Measurements from ENCODE around the gene KBTBD2.
A peak's percentile ranks its signal among the peaks of the same experiment; 100 is the strongest.
"Not testable (repeated sequence)": the region's sequence is repeated elsewhere in the genome, so short reads cannot be mapped to it uniquely, and the experiment has no call there.

The KBTBD2 gene

DNA sequence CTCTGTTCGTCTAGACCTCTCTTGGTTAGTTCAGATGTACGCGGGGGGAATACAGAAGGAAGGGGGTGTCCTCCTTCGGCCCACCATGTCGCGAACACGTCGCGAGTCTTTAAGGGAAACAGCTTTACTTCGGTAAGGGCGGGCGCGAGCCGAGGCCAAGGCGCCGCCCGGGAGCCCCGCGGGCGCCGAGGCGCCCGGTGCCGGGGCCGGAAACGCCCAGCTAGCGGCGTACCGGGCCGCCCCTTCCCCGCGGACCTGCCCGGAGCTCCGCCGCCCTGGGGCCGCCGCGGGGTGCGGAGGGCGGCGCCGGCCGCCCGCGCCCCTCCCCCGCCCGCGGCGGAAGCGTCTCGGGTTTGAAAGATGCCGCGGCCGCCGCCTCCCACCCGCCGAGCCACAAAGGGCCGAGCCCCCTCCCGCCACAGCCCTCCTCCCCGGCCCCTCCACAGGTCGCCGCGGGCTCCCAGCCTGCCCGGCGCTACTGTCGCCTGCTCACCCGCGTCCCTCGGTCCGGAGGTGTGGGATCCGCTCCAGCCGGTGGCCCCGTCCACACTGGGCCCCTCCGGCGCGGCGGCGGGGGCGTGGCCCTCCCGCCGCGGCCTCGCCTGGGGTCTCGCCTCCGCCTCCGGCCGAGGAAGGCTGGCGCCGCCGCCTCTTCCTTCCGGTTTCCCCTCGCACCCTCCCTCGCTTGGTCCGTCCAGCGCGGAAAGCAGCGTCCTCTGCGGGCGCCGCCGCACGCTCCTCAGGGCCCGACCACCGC is at the start of gene KBTBD2:
TSS of gene KBTBD2 (minus strand) at position 718 of the 757 bp plus-strand sequence. CDS start 12,156 bp downstream, outside the sequence.
- Histone ChIP-seq H3K4me1 (ENCODE audit: insufficient read depth, low read length) (peaks cover 18% of the 10 kb centered on the region; the same call in 1 of the 2 replicates), H3K9ac (ENCODE audit: low read depth, low read length) (peak within 1 kb of the TSS; percentile 99), H3K27me3 (ENCODE audit: insufficient read depth, low read length) (peaks cover 5% of the 10 kb centered on the region), H3K9me3 (ENCODE audit: insufficient read depth, low read depth, low read length) (no peaks in the 10 kb centered on the region), H3K36me3 (ENCODE audit: insufficient read depth, low read depth, low read length) (no peaks in the 10 kb centered on the region), H3K27ac (ENCODE audit: low read length) (peak within 1 kb of the TSS; percentile 92), H3K4me3 (ENCODE audit: low read length) (peak within 1 kb of the TSS; percentile 96)

DNA sequence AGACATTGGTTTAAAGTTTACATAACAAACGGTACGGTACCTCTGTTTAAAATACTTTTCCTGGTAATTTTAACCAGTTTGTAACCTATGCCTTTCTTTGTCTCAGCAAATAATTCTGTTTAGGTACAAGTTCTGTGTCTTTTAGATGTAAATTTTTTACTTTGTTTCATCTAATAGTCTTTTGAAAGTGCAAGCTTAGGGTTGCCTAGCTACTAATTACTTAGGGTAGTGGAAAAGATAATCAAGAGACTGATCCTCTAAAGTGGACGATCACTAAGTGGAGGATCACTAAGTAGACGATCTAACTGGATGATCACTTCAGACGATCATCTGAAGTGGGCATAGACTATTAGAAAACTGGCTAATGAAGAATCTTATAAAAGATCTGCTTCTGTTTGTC is 49.6 kb upstream of the KBTBD2 start:
- Histone ChIP-seq H3K9ac (ENCODE audit: low read depth, low read length) (no peak overlapping the region), H3K4me3 (ENCODE audit: low read length) (peak overlapping the region; percentile 66)

DNA sequence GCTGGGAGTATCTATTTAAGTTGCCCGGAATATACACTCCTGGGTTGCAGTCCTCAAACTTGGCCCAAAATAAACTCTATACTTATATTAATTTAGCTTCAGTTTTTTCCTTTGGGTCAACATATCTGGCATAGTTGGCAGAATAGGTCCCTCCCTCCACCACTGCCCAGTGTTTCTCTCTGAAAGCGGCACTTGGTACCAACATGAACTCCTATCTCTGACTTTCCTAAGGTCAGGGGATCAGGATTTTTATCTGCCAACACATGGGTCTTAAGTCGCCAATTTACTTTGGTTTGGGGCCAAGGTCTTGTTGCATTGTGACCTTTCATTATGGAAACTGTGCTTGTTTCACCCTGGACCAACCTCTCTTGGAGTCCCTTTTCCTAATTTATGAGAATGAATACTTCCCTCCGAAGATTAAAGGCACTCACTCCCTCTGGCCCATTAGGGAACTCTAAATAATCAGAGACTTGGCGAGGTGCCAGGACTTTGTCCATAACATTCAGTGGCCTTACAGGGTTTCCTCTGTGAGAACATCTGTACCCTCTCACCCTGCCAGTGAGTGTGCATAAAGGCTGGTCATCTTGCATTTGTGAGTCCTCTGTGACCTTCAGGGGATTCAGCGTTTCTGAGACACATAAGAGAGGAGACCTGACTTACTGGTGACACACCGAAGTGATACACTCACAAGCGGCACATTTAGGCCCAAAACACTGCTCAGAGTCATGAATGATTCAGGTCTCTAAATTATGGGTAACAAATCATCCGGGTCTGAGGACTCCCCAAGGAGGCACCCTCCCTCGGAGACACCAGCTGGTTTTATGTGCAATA is 46.0 kb upstream of the KBTBD2 start:
- no peaks in the 10 kb centered on the region for H3K9me3 ChIP-seq (ENCODE audit: insufficient read depth, low read depth, low read length)
- H3K27me3 ChIP-seq (ENCODE audit: insufficient read depth, low read length) = peaks cover 88% of the 10 kb centered on the region
- no peak overlapping the region for H3K27ac ChIP-seq (ENCODE audit: low read length)
- H3K36me3 ChIP-seq (ENCODE audit: insufficient read depth, low read depth, low read length) = no peaks in the 10 kb centered on the region
- no peak overlapping the region for H3K4me3 ChIP-seq (ENCODE audit: low read length)
- H3K4me1 ChIP-seq (ENCODE audit: insufficient read depth, low read length) = peaks cover 2% of the 10 kb centered on the region; the same call in 1 of the 2 replicates
- H3K9ac ChIP-seq (ENCODE audit: low read depth, low read length) = no peak overlapping the region

More for the DNA sequence above, 49.6 kb upstream of the KBTBD2 start:
- Histone ChIP-seq H3K4me1 (ENCODE audit: insufficient read depth, low read length) (peaks cover 2% of the 10 kb centered on the region; the same call in 1 of the 2 replicates), H3K27me3 (ENCODE audit: insufficient read depth, low read length) (peaks cover 100% of the 10 kb centered on the region), H3K27ac (ENCODE audit: low read length) (no peak overlapping the region), H3K9me3 (ENCODE audit: insufficient read depth, low read depth, low read length) (peaks cover 7% of the 10 kb centered on the region), H3K36me3 (ENCODE audit: insufficient read depth, low read depth, low read length) (no peaks in the 10 kb centered on the region)

DNA sequence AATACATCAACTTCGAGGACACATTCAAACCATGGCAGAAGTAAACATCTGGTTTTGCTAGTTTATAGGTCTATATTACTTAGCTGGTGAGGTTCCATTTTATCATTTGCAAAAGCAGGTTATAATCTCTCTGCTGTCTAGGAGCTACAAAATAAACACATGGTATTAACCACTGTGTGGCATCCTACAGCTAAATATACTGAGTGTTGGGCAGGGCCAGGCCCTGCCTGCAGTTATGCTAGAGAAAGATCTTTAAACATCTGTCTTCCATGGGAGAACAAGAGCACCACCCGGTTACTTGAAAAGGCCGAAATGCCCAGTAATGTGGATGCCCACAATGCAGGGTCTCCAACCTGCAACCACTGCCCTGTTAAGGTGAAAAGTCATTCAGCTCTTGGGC is 45.1 kb upstream of the KBTBD2 start:
- Histone ChIP-seq H3K4me1 (ENCODE audit: insufficient read depth, low read length) (peaks cover 2% of the 10 kb centered on the region; the same call in 1 of the 2 replicates), H3K9ac (ENCODE audit: low read depth, low read length) (no peak overlapping the region), H3K27ac (ENCODE audit: low read length) (no peak overlapping the region), H3K27me3 (ENCODE audit: insufficient read depth, low read length) (peaks cover 83% of the 10 kb centered on the region), H3K9me3 (ENCODE audit: insufficient read depth, low read depth, low read length) (no peaks in the 10 kb centered on the region), H3K4me3 (ENCODE audit: low read length) (no peak overlapping the region), H3K36me3 (ENCODE audit: insufficient read depth, low read depth, low read length) (no peaks in the 10 kb centered on the region)

- Histone ChIP-seq H3K4me1 (ENCODE audit: insufficient read depth, low read length) (no peaks in the 10 kb centered on the region), H3K9me3 (ENCODE audit: insufficient read depth, low read depth, low read length) (no peaks in the 10 kb centered on the region), H3K36me3 (ENCODE audit: insufficient read depth, low read depth, low read length) (no peaks in the 10 kb centered on the region), H3K4me3 (ENCODE audit: low read length) (no peak overlapping the region), H3K9ac (ENCODE audit: low read depth, low read length) (no peak overlapping the region), H3K27me3 (ENCODE audit: insufficient read depth, low read length) (peaks cover 83% of the 10 kb centered on the region), H3K27ac (ENCODE audit: low read length) (no peak overlapping the region)
These were observed 44.0 kb upstream of the KBTBD2 start for GRCh38 chr7:32935558-32935957.

DNA sequence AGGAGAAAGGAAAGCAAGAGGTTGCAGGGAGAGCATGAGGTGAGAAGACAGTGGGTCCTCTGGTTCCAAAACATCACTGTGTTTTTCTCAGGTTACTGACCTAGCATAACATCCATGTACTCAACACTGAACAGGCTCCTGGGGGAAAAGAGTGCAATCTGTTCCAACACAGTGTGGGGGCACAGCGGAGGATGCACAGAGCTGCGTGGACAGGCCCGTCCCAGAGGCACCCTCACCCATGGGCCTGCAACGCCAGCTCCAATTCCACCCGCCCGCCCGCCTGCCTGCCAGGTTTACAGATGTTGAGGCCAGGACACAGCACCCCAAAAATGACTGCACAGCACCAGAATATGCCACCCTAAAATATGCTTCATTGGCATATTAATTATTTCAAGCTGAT is 38.8 kb upstream of the KBTBD2 start:
- Histone ChIP-seq H3K4me3 (ENCODE audit: low read length) (no peak overlapping the region), H3K36me3 (ENCODE audit: insufficient read depth, low read depth, low read length) (no peaks in the 10 kb centered on the region), H3K9ac (ENCODE audit: low read depth, low read length) (no peak overlapping the region), H3K9me3 (ENCODE audit: insufficient read depth, low read depth, low read length) (no peaks in the 10 kb centered on the region), H3K27ac (ENCODE audit: low read length) (no peak overlapping the region), H3K4me1 (ENCODE audit: insufficient read depth, low read length) (no peaks in the 10 kb centered on the region), H3K27me3 (ENCODE audit: insufficient read depth, low read length) (peaks cover 55% of the 10 kb centered on the region)

DNA sequence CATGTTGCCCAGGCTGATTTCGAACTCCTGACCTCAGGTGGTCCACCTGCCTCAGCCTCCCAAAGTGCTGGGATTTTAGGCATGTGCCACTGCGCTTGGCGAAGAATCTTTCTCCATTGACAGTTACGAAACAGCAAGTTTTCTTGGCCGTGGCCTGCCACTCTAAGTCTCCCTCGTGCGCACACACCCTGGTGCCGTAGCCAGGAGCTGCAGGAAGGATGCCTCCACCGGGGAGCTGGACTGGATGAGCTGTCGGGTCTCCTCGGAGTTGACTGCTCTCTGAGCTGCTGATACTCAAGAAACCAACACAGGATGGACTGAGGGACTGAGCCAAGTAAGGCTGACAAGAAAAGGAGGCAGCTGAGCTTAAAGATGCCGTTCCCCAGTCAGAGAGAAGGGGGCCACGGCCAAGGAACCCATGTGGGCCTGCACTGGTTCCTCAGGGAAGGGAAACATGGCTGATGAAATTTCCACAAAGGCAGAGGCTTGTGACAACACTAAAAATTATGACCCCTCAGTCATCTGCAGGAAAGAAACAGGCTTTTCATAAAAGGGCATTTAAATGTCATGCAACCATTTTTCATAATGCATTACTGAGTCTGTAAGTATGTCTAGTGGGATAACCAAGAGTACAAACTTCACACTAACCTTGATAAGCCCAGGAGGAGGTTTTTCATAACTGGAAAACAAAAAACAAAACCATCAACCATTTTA is 38.0 kb upstream of the KBTBD2 start:
- H3K27me3 ChIP-seq (ENCODE audit: insufficient read depth, low read length) = peaks cover 56% of the 10 kb centered on the region
- H3K4me3 ChIP-seq (ENCODE audit: low read length) = no peak overlapping the region
- H3K9ac ChIP-seq (ENCODE audit: low read depth, low read length) = no peak overlapping the region
- no peaks in the 10 kb centered on the region for H3K4me1 ChIP-seq (ENCODE audit: insufficient read depth, low read length)
- H3K36me3 ChIP-seq (ENCODE audit: insufficient read depth, low read depth, low read length) = no peaks in the 10 kb centered on the region
- no peaks in the 10 kb centered on the region for H3K9me3 ChIP-seq (ENCODE audit: insufficient read depth, low read depth, low read length)
- H3K27ac ChIP-seq (ENCODE audit: low read length) = no peak overlapping the region

- H3K36me3 ChIP-seq (ENCODE audit: insufficient read depth, low read depth, low read length) = no peaks in the 10 kb centered on the region
- H3K9me3 ChIP-seq (ENCODE audit: insufficient read depth, low read depth, low read length) = no peaks in the 10 kb centered on the region
- no peak overlapping the region for H3K9ac ChIP-seq (ENCODE audit: low read depth, low read length)
- no peak overlapping the region for H3K27ac ChIP-seq (ENCODE audit: low read length)
- peaks cover 51% of the 10 kb centered on the region for H3K27me3 ChIP-seq (ENCODE audit: insufficient read depth, low read length)
- H3K4me3 ChIP-seq (ENCODE audit: low read length) = no peak overlapping the region
- H3K4me1 ChIP-seq (ENCODE audit: insufficient read depth, low read length) = no peaks in the 10 kb centered on the region
These were observed 37.3 kb upstream of the KBTBD2 start for GRCh38 chr7:32928785-32929298.

- Histone ChIP-seq H3K9me3 (ENCODE audit: insufficient read depth, low read depth, low read length) (no peaks in the 10 kb centered on the region), H3K27me3 (ENCODE audit: insufficient read depth, low read length) (peaks cover 11% of the 10 kb centered on the region), H3K36me3 (ENCODE audit: insufficient read depth, low read depth, low read length) (no peaks in the 10 kb centered on the region), H3K4me3 (ENCODE audit: low read length) (no peak overlapping the region), H3K27ac (ENCODE audit: low read length) (no peak overlapping the region), H3K9ac (ENCODE audit: low read depth, low read length) (no peak overlapping the region), H3K4me1 (ENCODE audit: insufficient read depth, low read length) (no peaks in the 10 kb centered on the region)
These were observed 30.3 kb upstream of the KBTBD2 start for GRCh38 chr7:32921896-32922295.

GRCh38 chr7:32916994-32917393 is 25.4 kb upstream of the KBTBD2 start:
- not testable (repeated sequence) for H3K9me3 ChIP-seq (ENCODE audit: insufficient read depth, low read depth, low read length); H3K27ac ChIP-seq (ENCODE audit: low read length); H3K9ac ChIP-seq (ENCODE audit: low read depth, low read length); H3K36me3 ChIP-seq (ENCODE audit: insufficient read depth, low read depth, low read length); H3K4me1 ChIP-seq (ENCODE audit: insufficient read depth, low read length); H3K27me3 ChIP-seq (ENCODE audit: insufficient read depth, low read length); H3K4me3 ChIP-seq (ENCODE audit: low read length)

DNA sequence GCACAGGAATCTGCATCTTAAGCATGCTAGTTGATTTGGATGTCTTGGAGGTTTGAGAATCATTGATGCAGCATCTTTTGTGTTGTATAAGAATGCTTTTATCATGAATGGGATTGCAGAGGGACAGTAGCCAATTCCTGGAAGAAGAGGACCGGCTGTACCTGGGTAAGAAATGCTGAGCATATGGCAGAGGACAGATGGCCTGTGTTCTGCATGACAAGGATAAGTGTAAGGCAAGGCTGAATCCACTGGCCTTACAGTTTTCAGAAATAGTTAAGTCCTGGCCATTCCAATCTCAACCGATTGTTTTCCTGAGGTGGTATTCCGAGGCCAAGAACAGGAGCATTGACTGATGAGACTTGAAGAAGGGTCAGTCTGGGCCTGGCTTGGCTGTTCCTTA is 24.4 kb upstream of the KBTBD2 start:
- no peak overlapping the region for H3K9ac ChIP-seq (ENCODE audit: low read depth, low read length)
- H3K9me3 ChIP-seq (ENCODE audit: insufficient read depth, low read depth, low read length) = no peaks in the 10 kb centered on the region
- H3K36me3 ChIP-seq (ENCODE audit: insufficient read depth, low read depth, low read length) = no peaks in the 10 kb centered on the region
- no peak overlapping the region for H3K4me3 ChIP-seq (ENCODE audit: low read length)
- no peaks in the 10 kb centered on the region for H3K27me3 ChIP-seq (ENCODE audit: insufficient read depth, low read length)
- H3K27ac ChIP-seq (ENCODE audit: low read length) = no peak overlapping the region
- H3K4me1 ChIP-seq (ENCODE audit: insufficient read depth, low read length) = no peaks in the 10 kb centered on the region
